GM06990 (cell line): ENCODE data around the gene TTC28.

Experiments
- DNase-seq: peaks from one replicate; pipeline ENCODE4 v3.0.0-alpha.2; 2011; ENCODE audit not compliant: insufficient read length; ENCODE audit errors: extremely low read depth
- H3K27me3 ChIP-seq: replicated peaks from 2 replicates; pipeline ENCODE4 v1.6.0; 2011; ENCODE audit warnings: low read length; ENCODE audit not compliant: control insufficient read depth, insufficient read depth
- H3K36me3 ChIP-seq: 2 replicates; pipeline ENCODE4 v1.5.1; 2011; ENCODE audit warnings: low read length; ENCODE audit not compliant: control insufficient read depth, insufficient read depth
- H3K4me3 ChIP-seq: replicated peaks from 2 replicates; pipeline ENCODE4 v1.5.1; 2011; ENCODE audit warnings: low read depth, mild to moderate bottlenecking, control low read depth, low read length
- TF ChIP-seq, protein P1 (sequence below): IDR thresholded peaks from 2 replicates; pipeline ENCODE4 v1.5.1; 2011; ENCODE audit warnings: low read length, control low read depth, mild to moderate bottlenecking, inconsistent platforms; ENCODE audit not compliant: insufficient read depth, poor library complexity, severe bottlenecking

The TTC28 gene

DNA sequence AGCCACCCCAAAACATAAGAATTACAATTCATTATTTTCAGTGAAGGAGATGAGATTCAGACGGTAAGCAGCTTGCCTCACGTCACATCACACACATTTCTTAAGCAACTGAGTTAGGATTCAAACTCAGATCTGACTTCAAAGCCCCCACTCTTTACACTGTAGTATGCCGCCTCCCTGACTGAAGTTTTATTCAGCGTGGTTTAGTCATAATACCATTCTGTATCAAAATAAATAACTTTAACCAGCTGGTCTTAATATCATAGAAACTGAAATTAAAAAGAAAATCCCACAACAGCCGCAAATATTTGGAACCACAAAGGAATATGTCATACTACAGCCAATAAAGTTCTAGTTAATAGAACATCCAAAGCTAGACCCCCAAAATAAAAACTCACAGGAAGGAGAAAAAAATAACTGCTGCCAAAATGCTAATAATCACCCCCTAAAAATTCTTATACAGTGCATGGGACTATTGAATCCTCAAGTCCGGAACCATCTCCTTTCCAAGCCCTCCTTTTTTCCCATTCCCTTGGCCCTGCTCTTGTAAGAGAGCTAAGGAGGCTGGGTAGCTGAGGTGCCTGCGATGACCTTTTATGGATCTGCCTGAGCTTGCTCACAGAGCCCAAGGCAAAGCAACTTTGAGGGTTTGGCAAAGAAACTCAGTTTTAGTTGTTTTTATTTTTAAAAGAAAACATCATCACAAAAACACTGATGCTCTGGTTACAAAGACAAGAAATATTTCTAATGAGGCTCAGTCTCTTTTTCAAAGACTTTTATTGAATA lies 334.5 kb downstream of the TTC28 start:
- Histone ChIP-seq H3K27me3 (no peaks in the 10 kb centered on the region), H3K36me3 (no peaks in the 10 kb centered on the region), H3K4me3 (no peak overlapping the region)
- DNase-seq = no peak
- TF ChIP-seq, protein P1, sequence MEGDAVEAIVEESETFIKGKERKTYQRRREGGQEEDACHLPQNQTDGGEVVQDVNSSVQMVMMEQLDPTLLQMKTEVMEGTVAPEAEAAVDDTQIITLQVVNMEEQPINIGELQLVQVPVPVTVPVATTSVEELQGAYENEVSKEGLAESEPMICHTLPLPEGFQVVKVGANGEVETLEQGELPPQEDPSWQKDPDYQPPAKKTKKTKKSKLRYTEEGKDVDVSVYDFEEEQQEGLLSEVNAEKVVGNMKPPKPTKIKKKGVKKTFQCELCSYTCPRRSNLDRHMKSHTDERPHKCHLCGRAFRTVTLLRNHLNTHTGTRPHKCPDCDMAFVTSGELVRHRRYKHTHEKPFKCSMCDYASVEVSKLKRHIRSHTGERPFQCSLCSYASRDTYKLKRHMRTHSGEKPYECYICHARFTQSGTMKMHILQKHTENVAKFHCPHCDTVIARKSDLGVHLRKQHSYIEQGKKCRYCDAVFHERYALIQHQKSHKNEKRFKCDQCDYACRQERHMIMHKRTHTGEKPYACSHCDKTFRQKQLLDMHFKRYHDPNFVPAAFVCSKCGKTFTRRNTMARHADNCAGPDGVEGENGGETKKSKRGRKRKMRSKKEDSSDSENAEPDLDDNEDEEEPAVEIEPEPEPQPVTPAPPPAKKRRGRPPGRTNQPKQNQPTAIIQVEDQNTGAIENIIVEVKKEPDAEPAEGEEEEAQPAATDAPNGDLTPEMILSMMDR = no peak

DNA sequence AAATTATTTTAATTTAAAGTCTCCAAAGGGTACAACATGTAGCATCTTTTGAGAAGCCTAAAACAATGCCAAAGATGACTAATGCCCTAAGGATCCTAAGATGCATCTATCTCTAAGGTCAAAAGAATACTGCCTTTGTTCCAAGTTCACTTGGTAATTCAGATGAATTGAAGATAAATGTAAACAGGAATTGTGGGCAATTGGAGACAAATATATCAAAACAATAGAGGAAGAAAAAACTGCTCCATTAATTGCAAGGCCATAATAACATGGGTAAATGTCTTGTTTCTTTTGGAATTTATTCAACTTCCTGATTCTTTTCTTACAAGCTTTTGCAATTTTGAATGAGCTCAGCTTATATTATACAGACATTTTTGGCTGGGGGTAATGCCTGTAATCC lies 338.6 kb downstream of the TTC28 start:
- Histone ChIP-seq H3K4me3 (no peak overlapping the region), H3K27me3 (no peaks in the 10 kb centered on the region), H3K36me3 (no peaks in the 10 kb centered on the region)
- no peak for DNase-seq
- TF ChIP-seq, protein P1 = no peak

DNA sequence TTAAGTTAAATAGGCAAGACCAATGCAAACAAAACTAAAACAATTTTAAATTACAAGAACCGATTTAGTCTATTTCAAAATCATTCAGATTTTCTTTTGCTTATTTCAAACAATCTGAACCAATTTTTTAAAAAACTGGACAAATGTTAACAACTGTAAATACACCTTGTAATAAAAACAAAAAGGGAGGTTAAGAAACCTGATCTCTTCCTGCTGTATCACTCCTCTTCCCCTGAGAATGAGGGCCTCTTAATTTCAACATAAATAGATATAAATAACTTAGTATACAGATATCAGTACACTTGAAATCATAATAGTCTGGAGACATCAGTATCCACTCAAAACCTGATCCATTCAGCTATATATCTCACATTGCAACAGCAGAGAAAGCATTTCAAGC lies 346.6 kb downstream of the TTC28 start:
- H3K36me3 ChIP-seq = no peaks in the 10 kb centered on the region
- no peaks in the 10 kb centered on the region for H3K27me3 ChIP-seq
- TF ChIP-seq, protein P1 = no peak
- no peak for DNase-seq
- no peak overlapping the region for H3K4me3 ChIP-seq

DNA sequence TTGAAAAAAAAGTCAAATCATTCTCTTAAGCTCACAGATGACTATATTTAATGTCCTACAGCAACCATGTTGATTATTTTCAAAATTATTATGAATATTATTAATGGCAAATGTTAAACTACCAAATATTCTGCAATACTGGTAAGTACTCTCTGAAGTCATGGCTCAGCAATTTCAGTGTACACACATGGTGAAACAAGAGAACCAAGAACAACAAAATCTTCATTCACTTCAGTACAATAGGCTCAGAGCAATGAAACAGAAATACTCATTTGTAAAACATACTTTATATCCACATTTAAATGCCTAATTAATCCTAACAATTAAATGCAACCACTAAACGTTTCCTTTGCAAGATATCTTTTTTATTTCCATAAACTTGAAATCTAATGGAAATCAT lies 347.2 kb downstream of the TTC28 start:
- Histone ChIP-seq H3K27me3 (no peaks in the 10 kb centered on the region), H3K4me3 (no peak overlapping the region), H3K36me3 (no peaks in the 10 kb centered on the region)
- TF ChIP-seq, protein P1 = no peak
- no peak for DNase-seq

DNA sequence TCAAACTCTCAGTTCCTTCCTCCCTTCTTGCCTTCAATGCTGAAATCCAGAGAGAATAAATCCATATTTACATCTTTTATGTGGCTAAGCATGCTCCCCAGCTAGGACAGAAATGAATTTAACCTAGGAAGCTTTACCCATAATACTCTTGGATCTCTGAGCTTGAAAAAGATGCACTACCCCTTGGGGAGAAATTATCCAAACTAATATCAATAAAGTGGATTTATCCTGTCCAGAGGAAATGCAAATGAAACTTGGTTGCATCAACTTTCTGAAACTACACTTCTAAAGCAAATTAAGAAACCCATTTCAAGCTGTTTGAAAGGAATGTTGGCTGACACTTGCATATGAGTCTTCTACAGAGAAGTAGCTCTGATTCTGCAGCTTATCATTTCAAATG lies 347.9 kb downstream of the TTC28 start:
- H3K4me3 ChIP-seq = no peak overlapping the region
- no peaks in the 10 kb centered on the region for H3K27me3 ChIP-seq
- DNase-seq = no peak
- TF ChIP-seq, protein P1 = no peak
- no peaks in the 10 kb centered on the region for H3K36me3 ChIP-seq
